Trophoblast cell (in vitro differentiated cells and primary cell): ENCODE data around the gene TGM3.

ENCODE experiments used
- DNase-seq, 2 donors: peaks; one replicate each; pipeline ENCODE4 v3.0.0-alpha.2; 2016
- H2AFZ ChIP-seq: 2 replicates; pipeline ENCODE4 v1.6.1; 2013; ENCODE audit warnings: low read length, moderate library complexity, mild to moderate bottlenecking; ENCODE audit not compliant: insufficient read depth, poor library complexity
- H2AK5ac ChIP-seq: 2 replicates; pipeline ENCODE4 v1.6.1; 2013; ENCODE audit warnings: mild to moderate bottlenecking, low read length
- H2BK120ac ChIP-seq: 2 replicates; pipeline ENCODE4 v1.6.1; 2013; ENCODE audit warnings: low read length, mild to moderate bottlenecking, moderate library complexity; ENCODE audit not compliant: insufficient read depth, poor library complexity
- H2BK12ac ChIP-seq: 2 replicates; pipeline ENCODE4 v1.6.1; 2013; ENCODE audit warnings: mild to moderate bottlenecking, low read length, moderate library complexity
- H2BK5ac ChIP-seq: 2 replicates; pipeline ENCODE4 v1.6.1; 2013; ENCODE audit warnings: low read length, low read depth, moderate library complexity, mild to moderate bottlenecking; ENCODE audit not compliant: poor library complexity
- H3K14ac ChIP-seq: 2 replicates; pipeline ENCODE4 v1.6.1; 2013; ENCODE audit warnings: mild to moderate bottlenecking, low read length
- H3K18ac ChIP-seq: 2 replicates; pipeline ENCODE4 v1.6.1; 2013; ENCODE audit warnings: mild to moderate bottlenecking, low read length
- H3K23ac ChIP-seq: 2 replicates; pipeline ENCODE4 v1.6.1; 2013; ENCODE audit warnings: low read length
- H3K27ac ChIP-seq: 2 replicates; pipeline ENCODE4 v1.5.1; 2013; ENCODE audit warnings: low read depth, mild to moderate bottlenecking, inconsistent platforms, low read length, moderate library complexity
- H3K27me3 ChIP-seq: 2 replicates; pipeline ENCODE4 v1.6.1; 2013; ENCODE audit warnings: inconsistent platforms, mild to moderate bottlenecking, low read length, moderate library complexity; ENCODE audit not compliant: insufficient read depth
- H3K36me3 ChIP-seq, 2 experiments: 1 replicate in 1 of 2; 2 replicates in 1 of 2; pipeline ENCODE4 v1.6.1; 2013; ENCODE audit warnings: low read length in 2 of 2, mild to moderate bottlenecking in 2 of 2, moderate library complexity in 1 of 2; ENCODE audit not compliant: insufficient read depth in 2 of 2, control insufficient read depth in 1 of 2
- H3K4ac ChIP-seq: 2 replicates; pipeline ENCODE4 v1.6.1; 2013; ENCODE audit warnings: low read depth, mild to moderate bottlenecking, low read length, moderate library complexity
- H3K4me1 ChIP-seq, 2 experiments: 1 replicate in 1 of 2; 2 replicates in 1 of 2; pipeline ENCODE4 v1.6.1; 2013; ENCODE audit warnings: low read length in 2 of 2, mild to moderate bottlenecking in 2 of 2, moderate library complexity in 1 of 2; ENCODE audit not compliant: insufficient read depth in 2 of 2, control insufficient read depth in 1 of 2
- H3K4me2 ChIP-seq: 2 replicates; pipeline ENCODE4 v1.6.1; 2013; ENCODE audit warnings: inconsistent platforms, mild to moderate bottlenecking, low read length, moderate library complexity
- H3K4me3 ChIP-seq: 2 replicates; pipeline ENCODE4 v1.5.1; 2013; ENCODE audit warnings: mild to moderate bottlenecking, low read depth, low read length, inconsistent platforms
- H3K79me1 ChIP-seq: one replicate; pipeline ENCODE4 v1.6.1; 2013; ENCODE audit warnings: low read length
- H3K79me2 ChIP-seq: 2 replicates; pipeline ENCODE4 v1.6.1; 2013; ENCODE audit warnings: low read length, mild to moderate bottlenecking; ENCODE audit not compliant: control insufficient read depth, insufficient read depth, poor library complexity
- H3K9ac ChIP-seq: 2 replicates; pipeline ENCODE4 v1.6.1; 2013; ENCODE audit warnings: mild to moderate bottlenecking, low read length
- H3K9me3 ChIP-seq: 2 replicates; pipeline ENCODE4 v1.6.1; 2013; ENCODE audit warnings: low read depth, mild to moderate bottlenecking, control low read depth, inconsistent platforms, low read length; ENCODE audit not compliant: insufficient read depth
- H4K12ac ChIP-seq: 2 replicates; pipeline ENCODE4 v1.6.1; 2013; ENCODE audit warnings: low read depth, mild to moderate bottlenecking, low read length, moderate library complexity
- H4K8ac ChIP-seq: 2 replicates; pipeline ENCODE4 v1.6.1; 2013; ENCODE audit warnings: low read depth, mild to moderate bottlenecking, low read length, moderate library complexity
- H4K91ac ChIP-seq: one replicate; pipeline ENCODE4 v1.6.1; 2013; ENCODE audit warnings: low read depth, mild to moderate bottlenecking, low read length, moderate library complexity
- WGBS: extraction: QIAGEN DNeasy Blood & Tissue Kit; methylation state at CpG from one replicate; pipeline ENCODE4 v1.1.7; 2013; ENCODE audit warnings: missing lambda C conversion rate; ENCODE audit not compliant: insufficient read length, insufficient coverage; ENCODE audit errors: extremely low coverage; 5-methylcytosine and 5-hydroxymethylcytosine counted together

The TGM3 gene

DNA sequence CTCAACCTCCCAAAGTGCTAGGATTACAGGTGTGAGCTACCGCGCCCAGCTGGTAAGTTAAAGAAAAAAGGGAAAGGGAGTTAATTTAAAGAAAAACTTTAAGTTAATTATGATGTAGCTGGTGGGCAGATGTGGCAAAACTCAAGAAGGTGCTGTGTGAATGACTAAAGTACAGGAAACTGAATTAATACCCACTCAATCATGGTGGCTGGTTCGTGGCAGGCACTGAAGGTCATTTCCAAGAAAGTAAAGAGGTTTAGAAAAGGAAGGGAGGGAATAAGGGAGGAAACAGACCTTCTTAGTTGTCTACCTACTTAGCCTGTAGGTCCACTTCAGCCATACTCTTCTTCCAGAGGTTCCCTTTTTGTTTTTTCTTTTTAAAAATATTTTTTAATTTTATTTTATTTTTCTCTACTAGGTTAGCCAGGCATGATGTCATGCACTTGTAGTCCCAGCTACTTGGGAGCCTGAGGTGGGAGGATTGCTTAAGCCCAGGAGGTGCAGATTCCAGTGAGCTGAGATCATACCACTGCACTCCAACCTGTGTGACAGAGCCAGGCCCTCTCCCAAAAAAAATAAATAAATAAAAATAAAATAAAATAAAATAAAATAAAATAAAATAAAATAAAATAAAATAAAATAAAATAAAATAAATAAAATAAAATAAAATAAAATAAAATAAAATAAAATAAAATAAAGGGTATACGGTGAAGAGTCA is 11.9 kb upstream of the TGM3 start:
- Histone ChIP-seq H3K36me3 (no peaks in the 10 kb centered on the region), H3K79me2 (no peaks in the 10 kb centered on the region), H2AFZ (no peak overlapping the region), H3K4me2 (no peak overlapping the region), H3K14ac (no peak overlapping the region), H3K27ac (no peak overlapping the region), H3K4me1 (peaks cover 7 to 10% of the 10 kb centered on the region in 2 experiments), H2BK5ac (no peak overlapping the region), H3K9me3 (peaks cover 3% of the 10 kb centered on the region), H4K8ac (no peak overlapping the region), H3K79me1 (no peaks in the 10 kb centered on the region), H2AK5ac (no peak overlapping the region), H4K12ac (no peak overlapping the region), H2BK12ac (no peak overlapping the region), H3K23ac (no peak overlapping the region), H3K27me3 (no peaks in the 10 kb centered on the region), H3K18ac (no peak overlapping the region), H3K9ac (no peak overlapping the region), H3K4ac (no peak overlapping the region), H2BK120ac (no peak overlapping the region), H4K91ac (no peak overlapping the region), H3K4me3 (no peak overlapping the region)
- DNase-seq, result peak; percentile 57 to 63
- no CpG with 5 or more reads among the region's 4 CpGs for WGBS

DNA sequence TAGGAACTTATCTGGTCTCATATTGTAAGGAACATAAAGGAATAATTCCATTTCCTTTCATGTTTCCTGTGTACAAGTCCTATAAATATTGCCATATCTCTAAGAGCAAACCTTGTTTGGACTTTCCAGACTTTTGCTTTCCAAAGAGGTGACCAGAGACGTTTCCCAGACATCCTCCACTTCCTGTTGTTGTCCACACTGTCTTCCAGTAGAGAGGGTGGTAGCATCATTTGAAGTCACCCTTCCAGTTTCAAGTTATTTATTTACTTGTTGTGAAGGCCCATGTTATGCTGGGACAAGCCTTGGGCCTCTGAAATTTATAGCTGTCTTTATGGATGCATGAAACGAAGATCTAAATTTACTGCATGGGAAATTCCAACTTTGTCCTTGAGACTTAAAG is 10.6 kb upstream of the TGM3 start:
- H3K4me1 ChIP-seq, result peaks cover 7 to 15% of the 10 kb centered on the region in 2 experiments
- no peak for DNase-seq
- no peaks in the 10 kb centered on the region for H3K27me3 ChIP-seq
- H4K12ac ChIP-seq, result no peak overlapping the region
- no peak overlapping the region for H2BK120ac ChIP-seq
- no peaks in the 10 kb centered on the region for H3K79me1 ChIP-seq
- no peak overlapping the region for H3K23ac ChIP-seq
- H3K4ac ChIP-seq, result no peak overlapping the region
- no peak overlapping the region for H4K8ac ChIP-seq
- H3K4me3 ChIP-seq, result no peak overlapping the region
- no peak overlapping the region for H2BK5ac ChIP-seq
- H3K4me2 ChIP-seq, result no peak overlapping the region
- no peak overlapping the region for H4K91ac ChIP-seq
- H3K36me3 ChIP-seq, result no peaks in the 10 kb centered on the region
- no peak overlapping the region for H3K9ac ChIP-seq
- no peak overlapping the region for H2AFZ ChIP-seq
- no peaks in the 10 kb centered on the region for H3K79me2 ChIP-seq
- H3K27ac ChIP-seq, result peak overlapping the region; percentile 19
- H3K18ac ChIP-seq, result no peak overlapping the region
- no peak overlapping the region for H2AK5ac ChIP-seq
- H2BK12ac ChIP-seq, result no peak overlapping the region
- no CpG with 5 or more reads among the region's 2 CpGs for WGBS
- H3K14ac ChIP-seq, result no peak overlapping the region
- peaks cover 3% of the 10 kb centered on the region for H3K9me3 ChIP-seq

DNA sequence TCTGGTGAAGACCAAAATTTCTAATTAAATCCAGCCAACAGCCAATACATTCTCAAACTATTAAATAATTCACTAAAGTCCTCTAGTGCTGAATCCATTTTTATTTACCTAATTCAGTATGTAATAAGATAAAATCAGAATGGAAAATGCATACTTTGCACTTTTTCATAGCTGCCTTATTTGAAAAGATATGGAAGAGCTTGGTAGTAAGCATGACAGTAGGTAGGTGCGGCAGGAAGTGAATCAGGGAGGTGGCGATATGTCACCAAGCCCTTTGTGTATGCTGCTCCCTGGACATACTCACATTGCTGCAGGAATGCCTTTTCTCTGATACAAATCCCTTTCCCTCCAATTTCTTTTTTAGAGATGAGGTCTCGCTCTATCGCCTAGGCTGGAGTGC is 10.2 kb upstream of the TGM3 start:
- no peak overlapping the region for H3K27ac ChIP-seq
- no peak overlapping the region for H3K4me2 ChIP-seq
- no peak overlapping the region for H3K9ac ChIP-seq
- H3K79me2 ChIP-seq, result no peaks in the 10 kb centered on the region
- H3K23ac ChIP-seq, result no peak overlapping the region
- no peak overlapping the region for H3K18ac ChIP-seq
- no peak overlapping the region for H2BK5ac ChIP-seq
- H4K8ac ChIP-seq, result no peak overlapping the region
- no peak for DNase-seq
- no peak overlapping the region for H3K14ac ChIP-seq
- H2BK120ac ChIP-seq, result no peak overlapping the region
- H2AK5ac ChIP-seq, result no peak overlapping the region
- no peak overlapping the region for H2BK12ac ChIP-seq
- H3K27me3 ChIP-seq, result no peaks in the 10 kb centered on the region
- H3K4ac ChIP-seq, result no peak overlapping the region
- H2AFZ ChIP-seq, result no peak overlapping the region
- H4K12ac ChIP-seq, result no peak overlapping the region
- no peaks in the 10 kb centered on the region for H3K79me1 ChIP-seq
- H3K9me3 ChIP-seq, result peaks cover 1% of the 10 kb centered on the region
- WGBS, result no CpG with 5 or more reads among the region's 4 CpGs
- peaks cover 7 to 15% of the 10 kb centered on the region in 2 experiments for H3K4me1 ChIP-seq
- H4K91ac ChIP-seq, result no peak overlapping the region
- H3K4me3 ChIP-seq, result no peak overlapping the region
- no peaks in the 10 kb centered on the region for H3K36me3 ChIP-seq

DNA sequence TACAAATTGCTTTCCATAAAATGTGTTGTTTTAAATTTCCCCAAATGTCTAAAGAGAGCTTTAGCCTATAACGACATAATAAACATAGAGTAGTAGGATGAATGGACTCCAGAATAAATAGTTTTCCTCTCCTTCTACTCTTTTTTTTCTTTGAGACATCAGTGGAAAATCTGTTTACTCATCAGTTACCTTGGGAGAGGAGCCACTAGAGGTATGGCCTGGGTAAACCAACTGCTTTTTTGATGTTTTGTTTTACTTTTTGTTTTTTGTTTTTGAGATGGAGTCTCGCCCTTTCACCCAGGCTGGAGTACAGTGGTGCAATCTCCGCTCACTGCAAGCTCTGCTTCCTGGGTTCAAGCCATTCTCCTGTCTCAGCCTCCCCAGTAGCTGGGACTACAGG is 8.3 kb upstream of the TGM3 start:
- WGBS, result no CpG with 5 or more reads among the region's 3 CpGs
- no peak overlapping the region for H2AK5ac ChIP-seq
- H3K79me1 ChIP-seq, result no peaks in the 10 kb centered on the region
- no peak overlapping the region for H3K18ac ChIP-seq
- no peak overlapping the region for H2BK5ac ChIP-seq
- no peak overlapping the region for H4K8ac ChIP-seq
- no peak overlapping the region for H3K4me2 ChIP-seq
- no peak for DNase-seq
- H3K27me3 ChIP-seq, result no peaks in the 10 kb centered on the region
- no peak overlapping the region for H2BK120ac ChIP-seq
- H3K36me3 ChIP-seq, result no peaks in the 10 kb centered on the region
- peaks cover 7 to 15% of the 10 kb centered on the region in 2 experiments for H3K4me1 ChIP-seq
- no peak overlapping the region for H4K91ac ChIP-seq
- H3K4ac ChIP-seq, result no peak overlapping the region
- no peak overlapping the region for H3K23ac ChIP-seq
- no peak overlapping the region for H3K27ac ChIP-seq
- no peak overlapping the region for H3K4me3 ChIP-seq
- H3K9me3 ChIP-seq, result peaks cover 1% of the 10 kb centered on the region
- H4K12ac ChIP-seq, result no peak overlapping the region
- no peak overlapping the region for H3K14ac ChIP-seq
- H2BK12ac ChIP-seq, result no peak overlapping the region
- H2AFZ ChIP-seq, result no peak overlapping the region
- H3K79me2 ChIP-seq, result no peaks in the 10 kb centered on the region
- no peak overlapping the region for H3K9ac ChIP-seq
